Neural progenitor cell (in vitro differentiated cells): Measurements from ENCODE around the gene PUS7L.

Source experiments
- EZH2 ChIP-seq: fragments of 200-600 bp; sonication (generic); IDR thresholded peaks from 2 replicates; pipeline ENCODE4 v1.6.1; 2017; ENCODE audit warnings: antibody characterized with exemption, mild to moderate bottlenecking, moderate library complexity
- EZH2phosphoT487 ChIP-seq: fragments of 200-600 bp; sonication (generic); IDR thresholded peaks from 2 replicates; pipeline ENCODE4 v1.6.1; 2017; ENCODE audit warnings: antibody characterized with exemption
- TF ChIP-seq, protein P1 (sequence below): fragments of 200-600 bp; sonication (generic); IDR thresholded peaks from 2 replicates; pipeline ENCODE4 v1.5.1; 2017; ENCODE audit warnings: antibody characterized with exemption, mild to moderate bottlenecking

DNA sequence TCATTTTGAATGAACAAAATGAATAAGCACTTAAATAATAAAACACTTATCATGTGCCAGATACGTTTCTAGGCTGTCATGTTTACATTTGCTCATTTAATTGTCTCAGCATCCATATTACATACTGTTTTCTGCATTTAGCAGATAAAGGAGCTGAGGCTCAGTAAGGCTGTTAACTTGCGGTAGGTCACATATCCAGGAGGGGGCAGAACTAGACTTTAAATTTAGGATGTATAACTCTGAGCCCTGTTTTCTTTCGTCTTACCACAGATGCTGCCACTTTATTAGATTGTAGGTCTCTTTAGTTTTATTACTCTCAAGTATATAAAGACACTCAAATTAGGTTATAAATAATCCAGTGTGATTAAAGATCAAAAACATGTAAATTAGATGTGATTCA lies 17.9 kb upstream of the PUS7L start:
- TF ChIP-seq, protein P1, sequence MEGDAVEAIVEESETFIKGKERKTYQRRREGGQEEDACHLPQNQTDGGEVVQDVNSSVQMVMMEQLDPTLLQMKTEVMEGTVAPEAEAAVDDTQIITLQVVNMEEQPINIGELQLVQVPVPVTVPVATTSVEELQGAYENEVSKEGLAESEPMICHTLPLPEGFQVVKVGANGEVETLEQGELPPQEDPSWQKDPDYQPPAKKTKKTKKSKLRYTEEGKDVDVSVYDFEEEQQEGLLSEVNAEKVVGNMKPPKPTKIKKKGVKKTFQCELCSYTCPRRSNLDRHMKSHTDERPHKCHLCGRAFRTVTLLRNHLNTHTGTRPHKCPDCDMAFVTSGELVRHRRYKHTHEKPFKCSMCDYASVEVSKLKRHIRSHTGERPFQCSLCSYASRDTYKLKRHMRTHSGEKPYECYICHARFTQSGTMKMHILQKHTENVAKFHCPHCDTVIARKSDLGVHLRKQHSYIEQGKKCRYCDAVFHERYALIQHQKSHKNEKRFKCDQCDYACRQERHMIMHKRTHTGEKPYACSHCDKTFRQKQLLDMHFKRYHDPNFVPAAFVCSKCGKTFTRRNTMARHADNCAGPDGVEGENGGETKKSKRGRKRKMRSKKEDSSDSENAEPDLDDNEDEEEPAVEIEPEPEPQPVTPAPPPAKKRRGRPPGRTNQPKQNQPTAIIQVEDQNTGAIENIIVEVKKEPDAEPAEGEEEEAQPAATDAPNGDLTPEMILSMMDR = peak; percentile 59
- TF ChIP-seq EZH2 (no peak), EZH2phosphoT487 (no peak)
